GM19239 (cell line): ENCODE measurements around the gene TUBB4A.

Experiments
- DNase-seq: peaks from one replicate; pipeline ENCODE4 v3.0.0; 2011; ENCODE audit warnings: low spot score; ENCODE audit not compliant: insufficient read length
- FAIRE-seq: peaks from 2 replicates; lab custom pipeline; 2011; peaks lifted over from hg19 to GRCh38; lab: Jason Lieb, UNC

Gene TUBB4A

DNA sequence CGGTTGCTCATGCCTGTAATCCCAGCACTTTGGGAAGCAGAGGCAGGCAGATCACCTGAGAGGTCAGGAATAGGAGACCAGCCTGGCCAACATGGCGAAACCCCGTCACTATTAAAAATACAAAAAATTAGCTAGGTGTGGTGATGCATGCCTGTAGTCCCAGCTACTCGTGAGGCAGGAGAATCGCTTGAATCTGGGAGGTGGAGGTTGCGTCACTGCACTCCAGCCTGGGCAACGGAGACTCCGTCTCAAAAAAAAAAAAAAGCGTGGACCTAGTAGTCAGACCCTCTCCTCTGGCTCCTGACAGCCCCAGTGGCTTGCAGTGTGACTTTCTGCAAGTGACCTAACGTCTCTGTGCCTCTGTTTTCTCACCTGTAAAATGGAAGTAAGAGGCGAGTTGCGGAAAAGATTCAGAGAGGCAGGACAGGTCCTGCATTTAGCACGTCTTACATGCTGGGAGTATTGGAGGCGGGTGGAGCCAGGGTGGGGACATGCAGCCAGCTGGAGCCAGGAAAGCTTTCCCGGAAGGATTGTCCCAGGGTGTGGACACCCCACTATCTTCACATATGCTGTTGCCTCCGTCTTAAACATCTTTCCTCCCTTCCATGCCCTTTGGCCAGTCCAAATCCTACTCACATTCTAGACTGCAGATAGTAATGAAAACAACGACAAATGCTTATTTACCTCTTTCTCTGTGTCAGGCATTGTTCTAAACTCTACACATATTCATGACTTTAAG is 2.9 kb downstream of the TUBB4A start:
- no peak for DNase-seq
- FAIRE-seq: no peak

DNA sequence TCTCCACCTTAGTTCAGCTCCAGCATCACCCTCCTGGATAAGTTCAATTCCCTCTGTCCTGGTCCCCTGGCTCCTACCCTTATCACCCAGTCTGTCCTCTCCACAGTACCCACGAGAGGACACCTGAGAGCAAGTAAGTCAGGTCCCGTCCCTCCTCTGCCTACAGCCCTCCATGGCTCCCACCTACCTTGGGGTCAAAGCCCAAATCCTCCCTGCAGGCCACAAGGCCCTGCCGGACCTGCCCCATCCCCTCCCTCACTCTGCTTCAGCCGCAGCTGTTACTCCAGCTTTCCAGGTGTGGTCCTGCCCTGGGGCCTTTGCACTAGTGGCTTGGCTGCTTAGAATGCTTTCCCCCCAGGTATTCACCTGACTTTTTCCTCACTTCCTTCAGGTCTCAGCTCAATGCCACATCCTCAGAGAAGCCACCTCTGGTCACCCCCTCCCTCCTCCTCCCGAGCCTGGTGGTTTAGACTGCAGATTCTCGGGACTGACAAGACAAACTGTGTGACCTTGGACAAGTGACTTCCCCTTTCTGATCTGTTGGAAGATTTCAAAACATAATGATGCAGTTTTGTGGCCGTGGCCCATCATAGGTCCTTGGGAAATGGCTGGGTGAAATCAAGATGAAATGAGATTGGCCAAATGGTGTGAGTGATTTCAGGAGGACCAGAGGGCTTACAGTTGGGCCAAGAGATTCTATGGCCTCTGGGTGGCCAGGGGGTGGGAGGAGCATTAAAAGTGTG is 3.6 kb downstream of the TUBB4A start:
- FAIRE-seq (no peak), DNase-seq (no peak)

DNA sequence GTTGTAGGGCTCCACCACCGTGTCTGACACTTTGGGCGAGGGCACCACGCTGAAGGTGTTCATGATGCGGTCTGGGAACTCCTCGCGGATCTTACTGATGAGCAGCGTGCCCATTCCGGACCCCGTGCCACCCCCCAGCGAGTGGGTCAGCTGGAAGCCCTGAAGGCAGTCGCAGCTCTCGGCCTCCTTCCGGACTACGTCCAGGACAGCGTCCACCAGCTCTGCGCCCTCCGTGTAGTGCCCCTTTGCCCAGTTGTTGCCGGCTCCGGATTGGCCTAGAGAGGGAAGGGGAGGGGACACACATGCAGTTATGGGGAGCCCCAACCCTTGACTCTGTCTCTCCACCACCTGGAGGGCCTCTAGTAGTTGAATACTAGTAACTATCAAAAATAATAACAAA is 6.2 kb downstream of the TUBB4A start:
- FAIRE-seq (no peak), DNase-seq (no peak)

DNA sequence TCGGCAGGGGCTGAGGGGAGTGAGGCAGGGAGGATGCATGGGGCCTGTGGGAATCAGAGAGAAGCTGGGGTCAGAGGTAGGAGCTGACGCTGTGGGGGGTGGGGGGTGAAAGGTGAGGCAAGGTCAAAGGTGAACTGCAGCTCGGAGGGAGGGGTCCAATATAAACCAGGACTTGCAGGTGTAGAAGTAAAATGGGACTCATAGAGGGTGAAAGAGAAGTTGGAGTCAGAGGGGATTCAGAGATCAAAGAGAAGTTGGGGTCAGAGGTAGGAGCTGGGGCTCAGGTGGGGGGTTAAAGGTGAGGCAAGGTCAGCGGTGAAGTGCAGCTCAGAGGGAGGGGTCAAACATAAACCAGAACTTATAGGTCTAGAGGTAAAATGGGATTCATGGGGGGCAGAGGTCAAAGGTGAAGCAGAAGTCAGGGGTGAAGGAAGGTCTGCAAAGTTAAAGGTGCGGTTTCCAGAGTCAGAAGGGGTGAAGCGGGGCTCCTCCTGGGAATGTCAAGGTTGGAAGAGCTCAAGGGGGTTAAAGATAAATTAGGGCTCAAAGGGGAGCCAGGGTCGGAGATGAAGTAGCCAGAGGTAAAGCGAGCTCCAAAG is 7.6 kb downstream of the TUBB4A start:
- no peak for FAIRE-seq

DNA sequence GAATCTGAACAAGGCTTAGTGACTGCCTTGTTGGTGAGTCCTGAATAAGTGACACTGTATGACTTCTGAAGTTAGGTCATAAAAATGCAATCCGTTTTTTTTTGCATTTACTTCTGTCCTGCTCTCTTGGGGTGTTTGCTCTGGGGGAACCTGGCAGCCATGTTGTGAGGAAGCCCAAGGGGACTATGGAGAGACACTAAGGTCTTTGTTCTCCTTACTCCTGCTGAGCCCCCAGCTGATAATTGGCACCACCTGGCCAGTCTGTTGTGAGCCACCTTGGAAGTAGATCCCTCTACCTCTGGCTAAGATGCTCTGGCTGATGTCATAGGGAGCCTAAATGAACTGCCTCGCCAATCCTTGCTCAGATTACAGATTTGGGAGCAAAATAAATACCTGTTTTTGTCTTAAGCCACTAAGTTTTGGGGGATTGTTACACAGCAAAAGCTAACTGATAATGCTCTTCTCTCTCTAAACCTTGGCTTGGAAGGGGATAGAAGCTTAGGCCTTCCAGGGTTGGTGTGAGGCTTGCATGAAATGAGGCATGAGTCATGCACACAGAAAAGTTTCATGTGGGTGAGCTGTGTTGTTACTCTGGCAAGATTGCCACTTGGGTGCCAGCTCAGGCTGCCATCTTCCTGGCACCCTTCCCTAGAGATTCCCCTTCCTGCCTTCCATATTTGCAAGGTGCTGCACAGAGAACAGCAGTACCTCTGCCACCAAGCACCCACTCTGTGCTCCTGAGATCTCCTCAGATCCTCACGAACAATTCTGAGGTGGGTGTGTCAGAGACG is 10.1 kb downstream of the TUBB4A start:
- no peak for FAIRE-seq
- DNase-seq: no peak

More for the DNA sequence above, 7.6 kb downstream of the TUBB4A start:
- DNase-seq: no peak

DNA sequence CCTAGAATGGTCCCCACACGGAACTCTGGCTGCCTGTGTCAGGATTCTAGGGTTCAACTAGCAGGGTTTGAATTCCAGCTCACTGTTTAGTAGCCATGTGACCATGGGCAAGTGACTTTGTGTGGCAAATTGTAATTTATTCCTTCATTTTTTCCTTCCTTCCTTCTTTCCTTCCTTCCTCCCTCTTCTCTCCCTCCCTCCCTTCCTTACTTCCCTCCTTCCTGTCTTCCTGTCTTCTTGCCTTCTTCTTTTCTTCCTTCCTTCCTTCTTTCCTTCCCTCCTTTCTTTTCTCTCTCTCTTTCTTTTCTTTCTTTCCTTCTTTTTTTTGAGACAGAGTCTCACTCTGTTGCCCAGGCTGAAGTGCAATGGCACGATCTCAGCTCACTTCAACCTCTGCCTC is 12.0 kb downstream of the TUBB4A start:
- no peak for DNase-seq
- no peak for FAIRE-seq

DNA sequence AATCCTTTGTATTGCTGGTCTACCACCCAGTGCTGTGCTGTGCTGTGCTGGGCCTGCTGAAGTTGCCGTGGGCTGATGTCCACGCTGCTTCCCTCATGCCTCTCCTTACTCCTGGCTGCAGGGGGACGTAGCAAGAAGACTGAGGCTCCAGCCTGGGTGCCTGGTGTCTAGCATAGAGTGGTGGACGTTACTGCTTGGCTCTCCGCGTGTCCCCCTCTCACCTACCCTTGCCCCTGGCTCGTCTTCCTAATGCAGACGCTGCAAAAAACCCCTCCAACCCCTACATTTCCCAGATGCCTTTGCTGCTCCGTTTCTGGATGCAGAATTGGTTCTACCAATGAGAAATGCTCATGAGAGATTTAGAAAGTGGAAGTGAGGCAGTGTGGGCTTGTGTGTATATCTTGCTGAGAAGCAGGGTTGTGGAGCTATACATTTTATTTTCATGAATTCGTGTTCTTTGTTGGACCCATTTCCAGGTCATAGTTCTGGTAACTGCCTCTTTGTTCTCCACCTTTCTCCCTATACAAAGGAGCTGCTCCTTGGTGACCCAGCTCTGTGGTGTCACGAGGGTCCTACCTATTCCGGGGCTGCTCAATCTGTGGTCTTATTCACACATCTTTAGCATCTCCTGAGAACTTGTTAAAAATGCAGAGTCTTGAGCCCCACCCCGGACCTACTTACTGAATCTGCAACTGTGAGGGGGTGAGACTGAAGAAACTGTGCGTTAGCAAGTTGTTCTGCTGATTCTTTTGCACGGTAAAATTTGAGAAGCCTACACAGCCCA is 12.6 kb downstream of the TUBB4A start:
- FAIRE-seq (peak; percentile 97), DNase-seq (peak; percentile 62)

DNA sequence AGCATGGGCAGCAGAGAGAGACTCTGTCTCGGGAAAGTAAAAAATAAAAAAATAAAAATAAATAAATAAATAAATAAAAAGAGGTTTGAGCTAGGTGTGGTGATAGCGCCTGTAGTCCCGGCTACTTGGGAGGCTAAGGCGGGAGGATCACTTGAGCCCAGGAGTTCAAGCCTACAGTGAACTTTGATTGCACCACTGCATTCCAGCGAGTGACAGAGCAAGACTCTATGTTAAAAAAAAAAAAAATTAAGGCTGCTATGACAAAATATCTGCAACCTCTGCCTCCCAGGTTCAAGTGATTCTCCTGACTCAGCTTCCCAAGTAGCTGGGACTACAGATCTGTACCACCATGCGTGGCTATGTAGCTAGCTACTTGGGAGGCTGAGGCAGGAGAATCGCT is 17.3 kb downstream of the TUBB4A start:
- DNase-seq: no peak
- no peak for FAIRE-seq

DNA sequence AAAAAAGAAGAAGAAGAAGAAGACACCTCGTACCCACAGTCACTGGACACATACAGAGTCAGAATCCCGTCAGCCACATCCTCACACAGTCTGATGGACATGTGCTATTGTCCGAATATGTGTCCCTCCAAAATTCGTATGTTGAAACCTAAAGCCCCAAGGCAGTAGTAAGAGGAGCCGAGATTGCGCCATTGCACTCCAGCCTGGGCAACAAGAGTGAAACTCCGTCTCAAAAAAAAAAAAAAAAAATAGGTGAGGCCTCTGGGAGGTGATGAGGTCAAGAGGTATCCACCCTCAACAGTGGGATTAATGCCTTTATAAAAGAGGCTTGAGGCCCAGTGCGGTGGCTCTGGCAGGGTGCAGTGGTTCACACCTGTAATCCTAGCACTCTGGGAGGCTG is 17.9 kb downstream of the TUBB4A start:
- no peak for FAIRE-seq
- no peak for DNase-seq

DNA sequence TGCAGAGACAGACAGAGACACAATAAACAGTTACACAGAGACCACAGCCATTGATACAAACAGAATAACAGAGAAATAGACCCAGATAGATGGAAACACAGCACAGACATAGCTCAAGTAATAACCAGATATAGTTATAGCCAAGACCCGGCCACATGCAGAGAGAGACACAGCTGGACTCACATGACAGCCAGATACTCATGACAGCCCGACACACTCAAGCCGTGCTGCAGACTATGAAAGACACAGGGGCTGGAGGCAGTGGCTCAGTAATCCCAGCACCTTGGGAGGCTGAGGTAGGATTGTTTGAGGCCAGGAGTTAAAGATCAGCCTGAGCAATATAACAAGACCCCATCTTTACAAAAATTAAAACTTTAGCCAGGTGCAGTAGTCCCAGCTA is 18.9 kb downstream of the TUBB4A start:
- DNase-seq (no peak), FAIRE-seq (no peak)

DNA sequence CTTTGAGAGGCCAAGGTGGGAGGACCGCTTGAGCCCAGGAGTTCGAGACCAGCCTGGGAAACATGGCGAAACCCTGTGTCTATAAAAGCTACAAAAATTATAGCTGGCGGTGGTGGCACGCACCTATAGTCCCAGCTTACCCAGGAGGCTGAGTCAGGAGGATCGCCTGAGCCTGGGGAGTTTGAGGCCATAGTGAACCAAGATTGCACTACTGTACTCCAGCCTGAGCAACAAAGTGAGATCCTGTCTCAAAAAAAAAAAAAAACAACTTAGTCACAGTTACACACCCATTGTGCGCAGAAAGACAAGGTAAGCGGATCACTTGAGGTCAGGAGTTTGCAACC is 19.8 kb downstream of the TUBB4A start:
- DNase-seq (no peak), FAIRE-seq (no peak)

DNA sequence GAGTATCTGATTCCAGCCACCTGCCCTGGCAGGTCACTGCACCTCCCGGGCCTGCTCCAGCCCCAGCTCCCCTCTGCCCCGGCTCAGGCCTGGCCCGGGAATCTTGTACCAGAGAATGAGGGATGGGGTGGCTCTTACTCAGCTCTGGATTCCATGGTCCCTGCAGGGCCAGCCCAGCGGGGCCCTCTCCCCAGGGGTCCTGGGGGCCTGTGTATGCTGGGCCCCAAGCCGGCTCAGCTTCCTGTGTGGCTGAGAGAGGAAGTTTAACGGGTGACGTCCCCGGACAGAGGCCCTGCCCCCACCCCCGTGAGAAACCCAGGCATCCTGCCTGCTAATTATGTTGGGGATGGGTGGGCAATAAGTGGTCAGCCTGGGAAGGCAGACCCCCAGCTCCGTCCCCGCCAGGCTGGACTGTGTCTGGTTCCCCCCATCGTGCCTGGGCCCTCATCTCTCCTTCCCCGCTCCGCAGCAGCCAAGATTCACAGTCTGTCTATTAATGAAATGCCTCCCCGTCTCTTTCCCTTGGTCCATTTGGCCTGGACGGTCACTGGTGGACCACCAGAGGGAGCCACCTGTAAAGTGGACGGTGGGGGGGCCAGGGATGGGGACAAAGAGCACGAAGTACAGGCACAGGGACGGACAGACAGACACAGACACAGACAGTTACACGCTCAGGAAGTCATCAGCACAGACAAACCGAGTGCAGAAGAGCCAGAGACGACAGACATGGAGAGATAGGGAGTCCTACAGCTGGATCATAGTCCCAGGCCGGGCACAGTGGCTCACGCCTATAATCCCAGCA is 20.4 kb downstream of the TUBB4A start, which contains the start of gene DENND1C:
TSS of gene DENND1C (minus strand) at position 247 of the 802 bp plus-strand sequence. CDS start at position 155, 92 bp downstream.
- DNase-seq (no peak), FAIRE-seq (peak; percentile 95)

DNA sequence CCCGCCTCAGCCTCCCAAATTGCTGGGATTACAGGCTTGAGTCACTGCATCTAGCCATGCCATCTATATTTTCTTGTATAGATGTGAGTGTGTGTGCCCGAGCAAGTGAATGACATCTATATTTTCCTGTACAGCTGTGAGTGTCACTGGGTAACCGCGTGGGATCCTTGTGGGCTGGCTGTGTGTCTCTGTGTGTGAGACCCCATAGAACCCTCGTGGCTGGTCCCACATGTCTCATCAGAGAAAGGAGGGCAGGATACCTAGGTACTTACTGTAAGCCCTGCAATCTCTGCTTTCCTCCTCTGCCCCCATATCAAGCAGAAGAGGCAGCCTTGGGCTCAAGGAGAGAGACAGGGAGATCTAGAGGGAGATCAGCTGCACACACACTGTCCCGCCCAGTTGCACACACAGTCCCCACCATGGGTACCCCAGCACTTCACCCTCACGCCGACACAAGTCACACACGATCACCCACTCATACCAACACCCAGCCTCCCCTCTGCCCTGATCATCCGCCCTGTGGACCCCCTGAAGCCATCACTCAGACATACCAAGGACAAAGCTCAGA is 21.2 kb downstream of the TUBB4A start:
- DNase-seq (no peak), FAIRE-seq (no peak)

DNA sequence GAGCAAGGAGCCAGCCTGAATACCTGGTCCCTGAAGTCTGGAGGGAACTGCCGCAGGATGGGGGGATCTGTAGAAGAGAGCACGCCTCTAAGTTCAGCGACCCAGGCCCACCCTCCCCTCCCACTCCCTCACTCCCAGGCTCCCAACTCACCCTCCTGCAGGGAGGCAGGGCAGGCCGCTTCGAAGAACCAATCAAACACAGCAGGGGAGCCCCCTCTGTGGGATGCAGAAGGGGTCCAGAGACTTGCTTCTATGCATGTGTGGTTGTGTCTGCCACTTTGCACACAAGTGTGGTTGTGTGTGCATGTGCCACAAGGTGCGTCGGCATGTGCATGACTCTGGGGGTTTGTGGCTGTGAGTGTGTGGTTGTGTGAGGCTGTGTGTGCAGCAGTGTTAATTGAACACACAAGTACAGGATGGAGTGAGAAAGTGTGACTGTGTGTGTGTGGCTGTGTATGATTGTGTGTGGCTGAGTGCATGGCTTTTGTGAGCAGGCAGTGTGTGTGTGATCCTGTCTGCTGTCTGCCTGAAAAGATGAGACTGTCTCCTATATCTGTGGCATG is 22.2 kb downstream of the TUBB4A start:
- no peak for FAIRE-seq
- no peak for DNase-seq

DNA sequence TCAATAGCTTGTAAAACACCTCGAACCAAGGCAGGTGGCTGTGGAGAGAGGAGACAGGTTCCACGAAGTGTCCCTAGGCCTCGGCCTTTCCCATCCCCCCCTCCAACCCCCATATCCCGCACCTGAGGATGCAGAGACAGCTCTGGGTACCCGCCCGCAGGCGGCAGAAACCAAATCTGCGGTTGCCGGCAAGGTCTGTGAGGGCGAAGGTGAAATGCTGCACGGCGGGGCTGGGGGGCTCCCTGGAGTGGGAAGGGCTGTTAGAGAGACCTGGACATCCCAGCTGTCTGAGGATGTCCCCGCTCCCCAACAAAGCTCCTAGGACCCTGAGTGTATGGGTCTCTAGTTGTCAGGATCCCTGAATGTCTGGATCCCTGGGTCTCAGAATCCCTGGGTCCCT is 23.3 kb downstream of the TUBB4A start:
- FAIRE-seq: no peak
- DNase-seq: no peak

DNA sequence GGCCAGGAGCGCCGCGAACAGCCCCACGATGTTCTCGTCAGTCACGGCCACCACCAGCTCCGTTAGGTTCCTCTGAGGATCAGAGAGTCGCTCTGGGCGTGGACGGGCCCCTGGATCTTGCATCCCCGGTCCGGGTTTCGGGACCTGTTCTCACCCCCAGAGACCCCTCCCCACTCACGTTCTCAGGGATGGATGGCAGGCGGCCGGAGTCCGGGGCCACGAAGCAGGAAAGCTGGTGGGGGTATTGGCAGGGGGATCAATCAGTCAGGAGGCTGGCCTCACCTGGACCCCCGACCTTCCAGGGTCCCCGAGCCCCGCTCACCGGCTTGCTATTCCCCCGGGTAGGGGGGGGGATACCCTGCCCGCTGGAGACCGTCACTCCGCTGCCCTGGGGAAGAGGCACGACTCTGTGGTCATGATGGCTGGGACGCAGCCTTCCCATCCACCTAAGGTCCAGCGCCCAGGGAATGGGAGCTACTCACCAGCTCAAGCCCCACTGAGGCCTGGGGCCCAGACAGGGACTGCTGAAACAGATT is 25.1 kb downstream of the TUBB4A start:
- FAIRE-seq (no peak), DNase-seq (no peak)

DNA sequence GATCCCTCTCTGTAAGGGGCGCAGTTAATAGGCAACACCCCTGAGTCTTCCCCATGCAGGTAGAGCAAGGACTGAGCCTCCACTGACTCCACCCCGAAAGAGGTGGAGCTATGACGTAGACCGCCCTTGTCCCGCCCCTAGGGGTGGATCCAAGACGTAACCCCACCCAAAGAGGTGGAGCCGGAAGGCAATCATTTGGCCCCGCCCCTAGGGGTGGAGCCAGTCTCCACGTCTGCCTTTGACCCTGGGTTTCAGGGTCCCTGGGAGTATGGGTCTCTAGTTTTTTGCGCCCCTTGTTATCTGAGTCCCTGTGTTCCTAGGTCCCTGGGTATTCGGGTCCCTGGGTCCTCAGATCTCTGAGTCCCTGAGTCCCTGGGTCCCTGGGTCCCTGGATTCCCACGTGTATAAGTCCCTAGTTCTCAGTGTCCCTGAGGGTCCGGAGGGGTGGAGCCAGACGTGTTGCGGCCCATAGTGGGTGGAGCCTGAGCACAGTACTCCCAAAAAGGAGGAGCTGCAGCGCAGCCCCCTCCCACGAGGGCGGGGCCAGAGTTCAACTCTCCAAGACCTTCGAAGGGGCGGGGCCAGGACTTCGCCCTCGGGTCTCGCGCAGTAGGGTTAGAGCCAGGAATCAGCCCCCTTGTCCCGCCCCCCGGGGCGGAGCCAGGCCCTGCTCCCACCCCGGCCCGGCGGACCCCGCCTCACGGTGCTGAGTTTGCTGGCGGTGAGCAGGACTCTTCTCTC is 25.8 kb downstream of the TUBB4A start:
- DNase-seq: no peak
- FAIRE-seq: peak; percentile 60
